DOHH2 (cell line): ENCODE measurements around the gene NELFB.

Experiments
- H3F3A ChIP-seq: fragments of 200-600 bp; sonication (generic), shearing (Covaris generic); 2 replicates; pipeline ENCODE4 v1.6.0; 2016; ENCODE audit warnings: antibody characterized with exemption, mild to moderate bottlenecking; ENCODE audit not compliant: control insufficient read depth, insufficient read depth
- H3K27ac ChIP-seq: fragments of 200-600 bp; sonication (generic); 2 replicates; pipeline ENCODE4 v1.5.1; 2014; ENCODE audit warnings: low read depth, mild to moderate bottlenecking, low read length, moderate library complexity
- H3K27me3 ChIP-seq: fragments of 200-600 bp; sonication (generic); 2 replicates; pipeline ENCODE4 v1.6.1; 2014; ENCODE audit warnings: mild to moderate bottlenecking, low read length, mixed read lengths; ENCODE audit not compliant: control insufficient read depth
- H3K36me3 ChIP-seq: fragments of 200-600 bp; sonication (generic); 2 replicates; pipeline ENCODE4 v1.6.1; 2014; ENCODE audit warnings: mild to moderate bottlenecking, low read length, moderate library complexity, mixed read lengths; ENCODE audit not compliant: control insufficient read depth
- H3K4me1 ChIP-seq: fragments of 200-600 bp; sonication (generic); 2 replicates; pipeline ENCODE4 v1.6.1; 2014; ENCODE audit warnings: mild to moderate bottlenecking, low read length, mixed read lengths; ENCODE audit not compliant: control insufficient read depth
- H3K4me2 ChIP-seq: fragments of 200-600 bp; sonication (generic); 2 replicates; pipeline ENCODE4 v1.6.0; 2014; ENCODE audit warnings: mild to moderate bottlenecking, low read length, moderate library complexity
- H3K4me3 ChIP-seq: fragments of 200-600 bp; sonication (generic); 2 replicates; pipeline ENCODE4 v1.5.1; 2014; ENCODE audit warnings: mild to moderate bottlenecking, low read length, mixed read lengths
- H3K79me2 ChIP-seq: fragments of 200-600 bp; sonication (generic); 2 replicates; pipeline ENCODE4 v1.6.1; 2014; ENCODE audit warnings: mild to moderate bottlenecking, low read length, mixed read lengths; ENCODE audit not compliant: control insufficient read depth
- H3K9me2 ChIP-seq: fragments of 200-600 bp; sonication (generic); replicated peaks from 2 replicates; pipeline ENCODE4 v1.6.1; 2014; ENCODE audit warnings: mild to moderate bottlenecking, low read length, mixed read lengths; ENCODE audit not compliant: control insufficient read depth
- H3K9me3 ChIP-seq: fragments of 200-600 bp; sonication (generic); 2 replicates; pipeline ENCODE4 v1.6.1; 2014; ENCODE audit warnings: antibody characterized with exemption, low read length, mixed read lengths; ENCODE audit not compliant: control insufficient read depth, insufficient read depth
- H4K20me1 ChIP-seq: fragments of 200-600 bp; sonication (generic); 2 replicates; pipeline ENCODE4 v1.6.0; 2014; ENCODE audit warnings: low read depth, mild to moderate bottlenecking, antibody characterized with exemption, low read length, moderate library complexity; ENCODE audit not compliant: control insufficient read depth, insufficient read depth
- EZH2phosphoT487 ChIP-seq: fragments of 200-600 bp; sonication (generic); IDR thresholded peaks from 2 replicates; pipeline ENCODE4 v1.6.1; 2017; ENCODE audit warnings: borderline replicate concordance, mild to moderate bottlenecking, antibody characterized with exemption, low read length, moderate library complexity, mixed read lengths
- TF ChIP-seq, protein P1 (sequence below): fragments of 200-600 bp; sonication (generic); IDR thresholded peaks from one replicate; pipeline ENCODE4 v1.5.1; 2014; ENCODE audit warnings: antibody characterized with exemption, mild to moderate bottlenecking, low read depth, low read length; ENCODE audit not compliant: poor library complexity, severe bottlenecking

Gene NELFB

DNA sequence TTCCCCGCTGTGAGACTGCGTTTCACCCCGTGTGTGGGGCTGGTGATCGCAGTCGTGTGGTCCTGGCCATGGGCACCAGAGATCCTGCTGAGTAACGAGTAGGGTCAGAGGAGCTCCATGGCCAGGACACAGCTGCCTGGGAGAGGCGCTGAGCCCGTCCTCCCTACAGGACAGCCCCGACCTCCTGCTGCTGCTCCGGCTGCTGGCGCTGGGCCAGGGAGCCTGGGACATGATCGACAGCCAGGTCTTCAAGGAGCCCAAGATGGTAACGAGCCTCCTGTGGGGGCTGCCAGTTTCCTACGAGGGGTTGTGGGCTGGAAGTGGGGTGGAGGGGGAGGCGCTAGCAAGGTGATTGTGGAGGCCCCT is 11.0 kb downstream of the NELFB start:
- Histone ChIP-seq H3K79me2 (peaks cover 43% of the 10 kb centered on the region), H3K36me3 (peaks cover 68% of the 10 kb centered on the region), H4K20me1 (no peaks in the 10 kb centered on the region), H3K9me2 (no peaks in the 10 kb centered on the region), H3K4me1 (peaks cover 54% of the 10 kb centered on the region), H3F3A (peaks cover 25% of the 10 kb centered on the region), H3K27ac (no peak overlapping the region), H3K4me2 (peak overlapping the region; percentile 98), H3K4me3 (no peak overlapping the region), H3K9me3 (no peaks in the 10 kb centered on the region), H3K27me3 (no peaks in the 10 kb centered on the region)
- no peak for TF ChIP-seq EZH2phosphoT487

DNA sequence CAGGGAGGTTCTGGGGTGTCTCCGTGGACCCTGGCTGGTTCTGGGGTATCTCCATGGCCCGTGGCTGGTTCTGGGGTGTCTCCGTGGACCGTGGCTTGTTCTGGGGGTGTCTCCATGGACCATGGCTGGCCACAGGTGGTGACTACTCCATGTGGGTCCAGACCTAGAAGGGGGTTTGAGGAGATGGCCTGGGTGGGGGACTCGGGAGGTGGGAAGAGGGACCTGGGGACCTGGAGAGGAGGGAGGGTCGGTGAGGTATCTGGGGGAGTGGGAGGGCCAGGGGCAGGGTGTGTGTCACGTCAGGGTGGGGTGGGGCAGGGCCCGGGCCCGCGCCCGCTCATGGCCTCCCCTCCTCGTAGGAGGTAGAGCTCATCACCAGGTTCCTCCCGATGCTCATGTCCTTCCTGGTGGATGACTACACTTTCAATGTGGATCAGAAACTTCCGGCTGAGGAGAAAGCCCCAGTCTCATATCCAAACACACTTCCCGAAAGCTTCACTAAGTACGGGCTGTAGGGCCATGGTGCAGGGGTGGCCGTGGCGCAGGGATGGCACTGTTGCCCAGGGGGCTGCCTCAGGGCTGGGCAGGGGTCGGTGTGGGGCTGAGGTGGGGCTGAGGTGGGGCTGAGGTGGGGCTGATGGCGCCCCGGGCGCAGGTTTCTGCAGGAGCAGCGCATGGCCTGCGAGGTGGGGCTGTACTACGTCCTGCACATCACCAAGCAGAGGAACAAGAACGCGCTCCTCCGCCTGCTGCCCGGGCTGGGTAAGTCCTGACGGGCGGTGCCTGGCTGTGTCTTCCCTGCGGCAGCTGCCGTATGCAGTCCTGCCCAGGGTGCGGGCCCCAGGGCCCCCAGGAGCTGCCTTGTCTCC is 11.7 kb downstream of the NELFB start:
- H3K4me3 ChIP-seq: peak overlapping the region; percentile 75
- TF ChIP-seq, protein P1, sequence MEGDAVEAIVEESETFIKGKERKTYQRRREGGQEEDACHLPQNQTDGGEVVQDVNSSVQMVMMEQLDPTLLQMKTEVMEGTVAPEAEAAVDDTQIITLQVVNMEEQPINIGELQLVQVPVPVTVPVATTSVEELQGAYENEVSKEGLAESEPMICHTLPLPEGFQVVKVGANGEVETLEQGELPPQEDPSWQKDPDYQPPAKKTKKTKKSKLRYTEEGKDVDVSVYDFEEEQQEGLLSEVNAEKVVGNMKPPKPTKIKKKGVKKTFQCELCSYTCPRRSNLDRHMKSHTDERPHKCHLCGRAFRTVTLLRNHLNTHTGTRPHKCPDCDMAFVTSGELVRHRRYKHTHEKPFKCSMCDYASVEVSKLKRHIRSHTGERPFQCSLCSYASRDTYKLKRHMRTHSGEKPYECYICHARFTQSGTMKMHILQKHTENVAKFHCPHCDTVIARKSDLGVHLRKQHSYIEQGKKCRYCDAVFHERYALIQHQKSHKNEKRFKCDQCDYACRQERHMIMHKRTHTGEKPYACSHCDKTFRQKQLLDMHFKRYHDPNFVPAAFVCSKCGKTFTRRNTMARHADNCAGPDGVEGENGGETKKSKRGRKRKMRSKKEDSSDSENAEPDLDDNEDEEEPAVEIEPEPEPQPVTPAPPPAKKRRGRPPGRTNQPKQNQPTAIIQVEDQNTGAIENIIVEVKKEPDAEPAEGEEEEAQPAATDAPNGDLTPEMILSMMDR: no peak
- no peak for TF ChIP-seq EZH2phosphoT487
- H3K4me1 ChIP-seq: peaks cover 61% of the 10 kb centered on the region
- no peaks in the 10 kb centered on the region for H3K9me2 ChIP-seq
- peaks cover 72% of the 10 kb centered on the region for H3K36me3 ChIP-seq
- peak overlapping the region; percentile 84 for H3K27ac ChIP-seq
- peaks cover 25% of the 10 kb centered on the region for H3F3A ChIP-seq
- H4K20me1 ChIP-seq: no peaks in the 10 kb centered on the region
- peak overlapping the region; percentile 98 for H3K4me2 ChIP-seq
- H3K79me2 ChIP-seq: peaks cover 47% of the 10 kb centered on the region
- H3K27me3 ChIP-seq: no peaks in the 10 kb centered on the region
- no peaks in the 10 kb centered on the region for H3K9me3 ChIP-seq

DNA sequence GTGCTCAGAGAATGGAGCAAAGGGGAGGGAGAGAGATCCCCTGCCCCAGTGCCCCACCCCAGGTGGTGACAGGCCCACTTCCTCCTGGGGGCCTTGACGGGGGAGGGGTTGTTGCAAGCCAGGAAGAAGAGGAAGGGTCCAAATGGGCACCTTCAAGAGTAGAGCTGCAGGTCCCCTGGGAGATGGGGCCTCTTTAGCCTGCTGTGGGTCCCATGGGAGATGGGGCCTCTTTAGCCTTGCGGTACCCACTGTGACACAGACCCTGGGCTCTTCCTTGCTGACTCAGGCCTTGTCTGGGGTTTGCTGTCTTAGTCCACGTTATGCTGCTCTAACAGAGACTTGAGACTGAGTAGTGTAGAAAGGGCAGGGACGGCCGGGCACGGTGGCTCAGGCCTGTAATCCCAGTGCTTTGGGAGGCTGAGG is 12.8 kb downstream of the NELFB start:
- Histone ChIP-seq H3K4me3 (peak overlapping the region; percentile 75), H3F3A (peaks cover 25% of the 10 kb centered on the region), H3K36me3 (peaks cover 79% of the 10 kb centered on the region), H3K4me1 (peaks cover 67% of the 10 kb centered on the region), H3K27me3 (no peaks in the 10 kb centered on the region), H3K4me2 (peak overlapping the region; percentile 98), H3K79me2 (peaks cover 49% of the 10 kb centered on the region), H4K20me1 (no peaks in the 10 kb centered on the region), H3K27ac (peak overlapping the region; percentile 84), H3K9me3 (no peaks in the 10 kb centered on the region), H3K9me2 (no peaks in the 10 kb centered on the region)
- TF ChIP-seq, protein P1: no peak
- no peak for TF ChIP-seq EZH2phosphoT487

DNA sequence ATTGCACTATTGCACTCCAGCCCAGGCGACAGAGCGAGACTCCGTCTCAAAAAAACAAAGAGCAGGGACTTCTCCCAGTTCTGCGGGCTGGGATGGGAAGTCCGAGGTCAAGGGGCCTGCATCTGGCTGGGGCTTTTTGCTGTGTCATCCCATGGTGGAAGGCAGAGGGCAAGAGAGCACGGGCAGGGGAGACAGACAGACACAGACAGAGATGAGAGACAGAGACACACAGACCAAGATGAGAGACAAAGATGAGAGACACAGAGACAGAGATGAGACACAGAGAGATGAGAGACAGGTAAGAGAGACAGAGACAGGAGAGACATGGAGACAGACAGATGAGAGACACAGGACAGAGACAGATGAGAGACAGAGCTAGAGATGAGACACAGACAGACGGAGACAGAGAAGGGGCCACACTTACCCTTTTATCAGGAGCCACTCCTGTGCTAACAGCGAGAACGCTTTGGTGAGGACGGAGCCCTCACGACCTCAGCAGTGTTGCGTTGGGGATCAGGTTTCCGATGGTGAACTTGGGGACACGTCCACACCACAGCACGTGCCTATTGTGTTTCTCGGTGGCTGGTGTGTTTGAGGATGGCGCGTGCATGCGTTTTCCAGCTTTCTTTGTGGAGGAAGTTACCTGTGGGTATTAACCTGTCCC is 13.5 kb downstream of the NELFB start:
- peak overlapping the region; percentile 98 for H3K4me2 ChIP-seq
- H3K4me1 ChIP-seq: peaks cover 74% of the 10 kb centered on the region
- no peaks in the 10 kb centered on the region for H3K9me3 ChIP-seq
- H3K36me3 ChIP-seq: peaks cover 83% of the 10 kb centered on the region
- H3K79me2 ChIP-seq: peaks cover 52% of the 10 kb centered on the region
- H3K9me2 ChIP-seq: no peaks in the 10 kb centered on the region
- TF ChIP-seq, protein P1: no peak
- no peak for TF ChIP-seq EZH2phosphoT487
- peaks cover 25% of the 10 kb centered on the region for H3F3A ChIP-seq
- no peaks in the 10 kb centered on the region for H4K20me1 ChIP-seq
- no peaks in the 10 kb centered on the region for H3K27me3 ChIP-seq
- H3K27ac ChIP-seq: peak overlapping the region; percentile 84
- H3K4me3 ChIP-seq: peak overlapping the region; percentile 75
